Adrenal gland (tissue), 12 donors: ENCODE data around the gene HFM1. TPM values are rescaled to one million over a fixed set of nuclear protein-coding genes. Genes with fewer than 3 reads are reported as not detected.
"Not testable (repeated sequence)": the region's sequence is repeated elsewhere in the genome, so short reads cannot be mapped to it uniquely, and the experiment has no call there.

Experiments used
- DNase-seq, 7 donors: peaks; one replicate each; pipeline ENCODE4 v3.0.0-alpha.2; 2019 to 2020
- H3K27ac ChIP-seq, 5 donors: fragments of 200-600 bp; sonication (generic) in 4 of 5; 1 replicate in 3 of 5; 2 replicates in 2 of 5; pipeline versions ENCODE4 v1.5.1 to v1.8.0; 2016 to 2020; ENCODE audit warnings: mild to moderate bottlenecking in 1 of 5
- H3K27me3 ChIP-seq: fragments of 200-600 bp; 2 replicates; pipeline ENCODE4 v1.8.0; 2021
- H3K36me3 ChIP-seq, 2 donors: fragments of 200-600 bp; replicated peaks in 1 of 2; 1 replicate in 1 of 2; 2 replicates in 1 of 2; pipeline versions ENCODE4 v1.5.1 to v1.8.0; 2018 to 2022
- H3K4me1 ChIP-seq, 2 donors: fragments of 200-600 bp; replicated peaks in 1 of 2; 1 replicate in 1 of 2; 2 replicates in 1 of 2; pipeline versions ENCODE4 v1.5.1 to v1.8.0; 2018 to 2021
- H3K4me3 ChIP-seq, 4 donors: fragments of 200-600 bp; sonication (generic) in 3 of 4; one replicate each; pipeline ENCODE4 v1.5.1; 2016 to 2018
- H3K9me3 ChIP-seq, 3 donors: fragments of 200-600 bp; sonication (generic) in 1 of 3; replicated peaks in 1 of 3; 1 replicate in 2 of 3; 2 replicates in 1 of 3; pipeline versions ENCODE4 v1.5.1 to v1.8.0; 2016 to 2021
- POLR2A ChIP-seq, 2 donors: fragments of 450-650 bp; IDR thresholded peaks; one replicate each; pipeline ENCODE4 v1.6.1; 2017; ENCODE audit warnings: antibody characterized with exemption in 2 of 2, mild to moderate bottlenecking in 2 of 2, moderate library complexity in 1 of 2
- WGBS, 4 donors: extraction: QIAGEN DNeasy Blood & Tissue Kit in 2 of 4; methylation state at CpG; one replicate each; pipeline versions ENCODE4 v1.1.5 to v1.1.7; 2013 to 2017; 5-methylcytosine and 5-hydroxymethylcytosine counted together
- intact Hi-C, 2 donors: fragments of 100-400 bp; cut with DNase I; formaldehyde crosslinking; loops; one replicate each; pipeline versions ENCODE4 v1.14.1 to v1.15.0; 2022 to 2023
- polyA plus RNA-seq, 3 donors: library from polyadenylated mRNA; stranded (reverse); fragments of 200-250 nt in 2 of 3; fragments of 350-450 nt in 1 of 3; fragmentation: Illumina TruSeq in 1 of 3; extraction: RNeasy Lipid Tissue Mini Kit (QIAGEN cat#74804) in 1 of 3; gene quantifications; one replicate each; pipeline ENCODE4 v1.2.3, GENCODE V29; 2013 to 2014
- total RNA-seq, 9 donors: library from RNA; depleted of rRNA in 4 of 9; stranded (reverse); fragments of >200 nt in 4 of 9; fragments of 120-200 nt in 1 of 9; fragmentation: NEBNext Ultra II Directional in 1 of 9; extraction: Animal tissue kit (Norgen Biotek cat#: 25700) in 1 of 9; gene quantifications; one replicate each; pipeline versions ENCODE4 v1.1.0 to v1.2.4, GENCODE V29; 2013 to 2023
- TF ChIP-seq, protein P1 (sequence below), 6 experiments: fragments of 450-650 bp in 4 of 6; fragments of 200-600 bp in 2 of 6; sonication (generic) in 1 of 6; IDR thresholded peaks; 1 replicate in 5 of 6; 2 replicates in 1 of 6; pipeline versions ENCODE4 v1.5.1 to v1.8.0; 2016 to 2021; ENCODE audit warnings: antibody characterized with exemption in 6 of 6, mild to moderate bottlenecking in 2 of 6, moderate library complexity in 1 of 6
- donor health status: healthy with polysubstance abuse.
- donor health status: Bipolar disorder and iron deficiency.
- donor health status: DM: yes; HTN: yes; CAD: no.
- donor health status: DM: no; HTN: no; CAD: no.
- donor health status: DM: no; HTN: no; CAD: no.
- donor health status: DM: yes; HTN: yes; CAD: no.

HFM1 gene
- total and polyA plus RNA-seq, 12 donors = 0.17 to 8.6 (median 1.0) TPM; not detected in 1

DNA sequence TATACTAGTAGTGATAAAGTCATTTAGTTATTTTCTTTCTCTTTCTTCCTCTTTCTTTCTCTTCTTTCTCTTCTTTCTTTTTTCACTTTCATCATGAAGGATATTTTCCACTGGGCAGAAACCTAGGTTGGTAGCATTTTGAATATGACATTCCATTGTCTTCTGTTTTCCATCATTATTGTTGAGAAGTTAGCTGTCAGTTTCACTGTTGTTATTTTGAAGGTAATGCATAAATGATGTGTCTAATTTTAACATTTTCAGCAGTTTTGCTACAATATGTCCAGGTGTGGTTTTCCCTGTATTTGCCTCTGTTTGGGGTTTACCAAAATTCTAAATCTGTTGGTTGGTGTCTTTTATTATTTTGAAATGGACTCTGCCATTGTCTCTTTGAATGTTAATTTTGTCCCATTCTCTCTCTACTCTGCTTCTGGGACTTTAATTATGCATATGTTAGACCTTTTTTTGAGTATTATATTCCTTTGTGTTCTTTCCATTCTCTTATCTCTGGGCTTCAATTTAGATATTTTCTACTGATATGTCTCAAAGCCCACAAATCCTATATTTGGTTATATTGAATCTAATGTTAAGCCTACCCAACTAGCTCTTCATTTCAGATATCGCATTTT is 96.7 kb downstream of the HFM1 start:
- no peak overlapping the region for H3K27ac ChIP-seq
- no peaks in the 10 kb centered on the region for H3K36me3 ChIP-seq
- no peak overlapping the region for H3K4me3 ChIP-seq
- no peaks in the 10 kb centered on the region for H3K9me3 ChIP-seq
- intact Hi-C loops = no loop called here
- no peak for DNase-seq
- H3K4me1 ChIP-seq = no peaks in the 10 kb centered on the region
- H3K27me3 ChIP-seq = no peaks in the 10 kb centered on the region
- no peak for TF ChIP-seq POLR2A (IDR thresholded peaks at IDR 0.05)
- TF ChIP-seq, protein P1, sequence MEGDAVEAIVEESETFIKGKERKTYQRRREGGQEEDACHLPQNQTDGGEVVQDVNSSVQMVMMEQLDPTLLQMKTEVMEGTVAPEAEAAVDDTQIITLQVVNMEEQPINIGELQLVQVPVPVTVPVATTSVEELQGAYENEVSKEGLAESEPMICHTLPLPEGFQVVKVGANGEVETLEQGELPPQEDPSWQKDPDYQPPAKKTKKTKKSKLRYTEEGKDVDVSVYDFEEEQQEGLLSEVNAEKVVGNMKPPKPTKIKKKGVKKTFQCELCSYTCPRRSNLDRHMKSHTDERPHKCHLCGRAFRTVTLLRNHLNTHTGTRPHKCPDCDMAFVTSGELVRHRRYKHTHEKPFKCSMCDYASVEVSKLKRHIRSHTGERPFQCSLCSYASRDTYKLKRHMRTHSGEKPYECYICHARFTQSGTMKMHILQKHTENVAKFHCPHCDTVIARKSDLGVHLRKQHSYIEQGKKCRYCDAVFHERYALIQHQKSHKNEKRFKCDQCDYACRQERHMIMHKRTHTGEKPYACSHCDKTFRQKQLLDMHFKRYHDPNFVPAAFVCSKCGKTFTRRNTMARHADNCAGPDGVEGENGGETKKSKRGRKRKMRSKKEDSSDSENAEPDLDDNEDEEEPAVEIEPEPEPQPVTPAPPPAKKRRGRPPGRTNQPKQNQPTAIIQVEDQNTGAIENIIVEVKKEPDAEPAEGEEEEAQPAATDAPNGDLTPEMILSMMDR (IDR thresholded peaks at IDR 0.05) = no peak
- 89 to 96% (median 91%) methylated on average over 1 of the region's 1 CpG for WGBS, 4 donors

DNA sequence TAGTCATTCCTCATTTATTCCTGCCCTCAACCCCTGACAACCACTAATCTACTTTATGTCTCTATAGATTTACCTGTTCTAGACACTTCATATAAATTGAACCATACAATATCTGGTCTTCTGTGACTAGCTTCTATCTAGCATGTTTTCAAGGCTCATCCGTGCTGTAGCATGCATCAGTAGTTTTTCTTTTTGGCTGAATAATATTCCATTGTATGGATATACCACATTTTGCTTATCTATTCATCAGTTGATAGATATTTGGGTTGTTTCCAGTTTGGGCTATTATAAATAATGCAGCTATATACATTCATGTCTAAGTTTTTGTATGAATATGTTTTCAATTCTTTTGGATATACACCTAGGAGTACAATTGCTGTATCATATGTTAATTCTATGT is 101.5 kb downstream of the HFM1 start:
- no peak for TF ChIP-seq POLR2A (IDR thresholded peaks at IDR 0.05)
- TF ChIP-seq, protein P1 (IDR thresholded peaks at IDR 0.05) = no peak
- no peak for DNase-seq
- Histone ChIP-seq H3K36me3 (no peaks in the 10 kb centered on the region), H3K27me3 (no peaks in the 10 kb centered on the region), H3K9me3 (no peaks in the 10 kb centered on the region), H3K4me3 (no peak overlapping the region), H3K27ac (no peak overlapping the region), H3K4me1 (no peaks in the 10 kb centered on the region)
- intact Hi-C loops = no loop called here
- 85 to 96% (median 91%) methylated on average over 1 of the region's 1 CpG for WGBS, 4 donors

DNA sequence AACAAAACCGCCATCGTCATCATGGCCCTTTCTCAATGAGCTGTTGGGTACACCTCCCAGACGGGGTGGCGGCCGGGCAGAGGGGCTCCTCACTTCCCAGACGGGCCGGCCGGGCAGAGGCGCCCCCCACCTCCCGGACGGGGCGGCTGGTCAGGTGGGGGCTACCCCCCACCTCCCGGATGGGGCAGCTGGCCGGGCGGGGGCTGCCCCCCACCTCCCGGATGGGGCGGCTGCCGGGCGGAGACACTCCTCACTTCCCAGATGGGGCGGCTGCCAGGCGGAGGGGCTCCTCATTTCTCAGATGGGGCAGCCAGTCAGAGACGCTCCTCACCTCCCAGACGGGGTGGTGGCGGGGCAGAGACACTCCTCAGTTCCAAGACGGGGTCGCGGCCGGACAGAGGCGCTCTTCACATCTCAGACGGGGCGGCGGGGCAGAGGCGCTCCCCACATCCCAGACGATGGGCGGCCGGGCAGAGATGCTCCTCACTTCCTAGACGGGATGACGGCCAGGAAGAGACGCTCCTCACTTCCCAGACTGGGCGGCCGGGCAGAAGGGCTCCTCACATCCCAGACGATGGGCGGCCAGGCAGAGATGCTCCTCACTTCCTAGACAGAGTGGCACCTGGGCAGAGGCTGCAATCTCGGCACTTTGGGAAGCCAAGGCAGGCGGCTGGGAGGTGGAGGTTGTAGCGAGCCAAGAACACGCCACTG is 115.6 kb downstream of the HFM1 start:
- H3K4me3 ChIP-seq, H3K27me3 ChIP-seq, H3K9me3 ChIP-seq, DNase-seq, H3K36me3 ChIP-seq, H3K4me1 ChIP-seq, H3K27ac ChIP-seq: not testable (repeated sequence)
- 90 to 94% (median 93%) methylated on average over 12 to 43 of the region's 47 CpGs for WGBS, 4 donors
- intact Hi-C loops = loop anchor here (10.0 kb wide), 3 partner anchors 116 to 216 kb away; partner anchors contain the start of genes CDC7 (in 1 of the 2) and HFM1 (in 1 of the 2)

DNA sequence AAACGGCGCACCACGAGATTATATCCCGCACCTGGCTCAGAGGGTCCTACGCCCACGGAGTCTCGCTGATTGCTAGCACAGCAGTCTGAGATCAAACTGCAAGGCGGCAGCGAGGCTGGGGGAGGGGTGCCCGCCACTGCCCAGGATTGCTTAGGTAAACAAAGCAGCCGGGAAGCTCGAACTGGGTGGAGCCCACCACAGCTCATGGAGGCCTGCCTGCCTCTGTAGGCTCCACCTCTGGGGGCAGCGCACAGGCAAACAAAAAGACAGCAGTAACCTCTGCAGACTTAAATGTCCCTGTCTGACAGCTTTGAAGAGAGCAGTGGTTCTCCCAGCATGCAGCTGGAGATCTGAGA is 117.7 kb downstream of the HFM1 start:
- not testable (repeated sequence) for H3K27me3 ChIP-seq, H3K4me3 ChIP-seq, DNase-seq, H3K36me3 ChIP-seq, H3K4me1 ChIP-seq, H3K9me3 ChIP-seq, H3K27ac ChIP-seq
- 60 to 79% (median 74%) methylated on average over 4 to 7 of the region's 13 CpGs; no CpG with 5 or more reads in 1 of the 4 donors for WGBS, 4 donors
- intact Hi-C loops = loop anchor here (10.0 kb wide), 3 partner anchors 118 to 218 kb away; partner anchors contain the start of genes CDC7 (in 1 of the 2) and HFM1 (in 1 of the 2)

DNA sequence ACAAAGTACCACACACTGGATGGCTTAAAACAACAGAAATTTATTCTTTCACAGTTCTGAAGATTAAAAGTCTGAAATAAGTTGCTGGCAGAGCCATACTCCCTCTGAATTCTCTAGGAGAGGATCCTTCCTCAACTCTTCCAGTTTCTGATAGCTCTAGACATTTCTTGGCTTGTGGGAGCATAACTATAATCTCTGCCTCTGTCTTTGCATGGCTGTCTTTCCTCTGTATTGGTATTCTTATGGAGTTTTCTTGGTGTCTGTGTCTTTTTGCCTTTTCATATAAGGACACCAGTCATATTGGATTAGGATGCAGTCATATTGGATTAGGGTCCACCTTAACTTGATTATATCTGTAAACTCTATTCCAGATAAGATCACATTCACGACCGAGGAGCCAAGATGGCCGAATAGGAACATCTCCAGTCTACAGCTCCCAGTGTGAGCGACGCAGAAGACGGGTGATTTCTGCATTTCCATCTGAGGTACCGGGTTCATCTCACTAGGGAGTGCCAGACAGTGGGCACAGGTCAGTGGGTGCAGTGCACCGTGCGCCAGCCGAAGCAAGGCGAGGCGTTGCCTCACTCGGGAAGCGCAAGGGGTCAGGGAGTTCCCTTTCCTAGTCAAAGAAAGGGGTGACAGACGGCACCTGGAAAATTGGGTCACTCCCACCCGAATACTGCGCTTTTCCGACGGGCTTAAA is 118.2 kb downstream of the HFM1 start:
- not testable (repeated sequence) for H3K4me3 ChIP-seq, DNase-seq, H3K27me3 ChIP-seq, H3K27ac ChIP-seq, H3K36me3 ChIP-seq, H3K9me3 ChIP-seq, H3K4me1 ChIP-seq
- intact Hi-C loops = loop anchor here (10.0 kb wide), 3 partner anchors 118 to 218 kb away; partner anchors contain the start of genes CDC7 (in 1 of the 2) and HFM1 (in 1 of the 2)
- 88 to 95% (median 92%) methylated on average over 14 to 17 of the region's 19 CpGs for WGBS, 4 donors
